H1 (cell line): ENCODE data around the gene KAT5. TPM values are rescaled to one million over a fixed set of nuclear protein-coding genes. Genes with fewer than 3 reads are reported as not detected.

Experiments
- CTCF ChIA-PET: fragments of 300-600 bp; sonication (Branson Sonifier 250); formaldehyde crosslinking; loops from one replicate; lab custom pipeline; 2021; ENCODE audit not compliant: partially characterized antibody; lab: Charles Lee
- POLR2A ChIA-PET: fragments of 300-600 bp; sonication (Branson Sonifier 250); formaldehyde crosslinking; loops from one replicate; lab custom pipeline; 2021; ENCODE audit warnings: inconsistent platforms; ENCODE audit not compliant: partially characterized antibody; lab: Charles Lee
- DNase-seq, 2 experiments: peaks; one replicate each; pipeline versions ENCODE4 v3.0.0 to v3.0.0-alpha.2; 2010 to 2022; ENCODE audit warnings: low spot score in 2 of 2, low read depth in 1 of 2, mixed read lengths in 1 of 2
- FAIRE-seq: peaks from 2 replicates; lab custom pipeline; 2011; peaks lifted over from hg19 to GRCh38; lab: Jason Lieb, UNC
- H2AFZ ChIP-seq: 2 replicates; pipeline ENCODE4 v1.8.1; 2012; ENCODE audit warnings: low read length, inconsistent platforms
- H2AK5ac ChIP-seq: 2 replicates; pipeline ENCODE4 v1.6.1; 2013; ENCODE audit warnings: low read depth, low read length
- H2BK120ac ChIP-seq: replicated peaks from 2 replicates; pipeline ENCODE3; 2013; ENCODE audit warnings: low read depth, low read length, inconsistent platforms
- H2BK12ac ChIP-seq: 2 replicates; pipeline ENCODE4 v1.6.1; 2013; ENCODE audit warnings: low read depth, low read length
- H2BK15ac ChIP-seq: 2 replicates; pipeline ENCODE4 v1.6.1; 2013; ENCODE audit warnings: low read length
- H2BK20ac ChIP-seq: 2 replicates; pipeline ENCODE4 v1.6.1; 2013; ENCODE audit warnings: low read length
- H2BK5ac ChIP-seq: 2 replicates; pipeline ENCODE4 v1.6.1; 2013; ENCODE audit warnings: low read depth, low read length
- H3K14ac ChIP-seq: 2 replicates; pipeline ENCODE4 v1.6.1; 2013; ENCODE audit warnings: inconsistent platforms; ENCODE audit not compliant: insufficient read length
- H3K18ac ChIP-seq: 2 replicates; pipeline ENCODE4 v1.6.1; 2013; ENCODE audit warnings: low read length; ENCODE audit errors: extremely low read depth
- H3K23ac ChIP-seq: 2 replicates; pipeline ENCODE4 v1.6.1; 2013; ENCODE audit warnings: inconsistent platforms; ENCODE audit not compliant: insufficient read length
- H3K23me2 ChIP-seq: 2 replicates; pipeline ENCODE4 v1.6.1; 2013; ENCODE audit warnings: low read depth, low read length
- H3K27ac ChIP-seq: 2 replicates; pipeline ENCODE4 v1.6.1; 2011; ENCODE audit warnings: low read depth, low read length, inconsistent platforms
- H3K27me3 ChIP-seq, 4 experiments: replicated peaks in 1 of 4; 1 replicate in 1 of 4; 2 replicates in 3 of 4; pipeline versions ENCODE4 v1.6.1 to v1.8.1; 2011 to 2013; ENCODE audit warnings: low read length in 3 of 4, mild to moderate bottlenecking in 3 of 4, inconsistent platforms in 2 of 4, mixed read lengths in 2 of 4, moderate library complexity in 1 of 4; ENCODE audit not compliant: control insufficient read depth in 3 of 4, insufficient read depth in 3 of 4; ENCODE audit errors: extremely low read depth in 1 of 4
- H3K36me3 ChIP-seq, 4 experiments: 2 replicates each; pipeline versions ENCODE4 v1.6.1 to v1.8.1; 2011 to 2013; ENCODE audit warnings: mild to moderate bottlenecking in 4 of 4, low read length in 3 of 4, moderate library complexity in 2 of 4, control low read depth in 1 of 4, inconsistent platforms in 1 of 4; ENCODE audit not compliant: insufficient read depth in 4 of 4, control insufficient read depth in 2 of 4
- H3K4ac ChIP-seq: replicated peaks from 2 replicates; pipeline ENCODE3; 2013; ENCODE audit warnings: low read length, low read depth, mixed read lengths, inconsistent platforms; ENCODE audit not compliant: insufficient read length
- H3K4me1 ChIP-seq, 4 experiments: replicated peaks in 1 of 4; 1 replicate in 1 of 4; 2 replicates in 3 of 4; pipeline versions ENCODE4 v1.6.1 to v1.8.1; 2011 to 2013; ENCODE audit warnings: low read length in 3 of 4, inconsistent platforms in 2 of 4, mixed read lengths in 1 of 4; ENCODE audit not compliant: insufficient read depth in 4 of 4, control insufficient read depth in 3 of 4
- H3K4me2 ChIP-seq, 2 experiments: 2 replicates each; pipeline versions ENCODE4 v1.6.1 to v1.8.1; 2011 to 2013; ENCODE audit warnings: low read depth in 2 of 2, low read length in 2 of 2, control low read depth in 1 of 2, inconsistent platforms in 1 of 2, mild to moderate bottlenecking in 1 of 2; ENCODE audit not compliant: insufficient read depth in 1 of 2
- H3K4me3 ChIP-seq, 4 experiments: fragments of 200-600, 300-600 bp in 1 of 4; sonication (generic), shearing (Covaris generic), sonication (Bioruptor Twin) in 1 of 4; 2 replicates each; pipeline versions ENCODE4 v1.5.1 to v1.8.1; 2011 to 2016; ENCODE audit warnings: low read length in 4 of 4, low read depth in 3 of 4, control low read depth in 2 of 4, inconsistent platforms in 2 of 4, mild to moderate bottlenecking in 2 of 4, mixed read lengths in 1 of 4, moderate library complexity in 1 of 4; ENCODE audit not compliant: insufficient read depth in 2 of 4; ENCODE audit errors: extremely low read depth in 1 of 4
- H3K56ac ChIP-seq: replicated peaks from 2 replicates; pipeline ENCODE3; 2013; ENCODE audit warnings: low read depth, mild to moderate bottlenecking, mixed read lengths, low read length, inconsistent platforms; ENCODE audit not compliant: insufficient read length
- H3K79me1 ChIP-seq: 2 replicates; pipeline ENCODE4 v1.6.1; 2013; ENCODE audit warnings: low read depth, low read length, control low read depth
- H3K79me2 ChIP-seq, 2 experiments: 2 replicates each; pipeline versions ENCODE4 v1.6.1 to v1.8.1; 2012 to 2013; ENCODE audit warnings: low read length in 2 of 2, mild to moderate bottlenecking in 2 of 2, inconsistent platforms in 1 of 2; ENCODE audit not compliant: insufficient read depth in 2 of 2, control insufficient read depth in 1 of 2
- H3K9ac ChIP-seq, 4 experiments: replicated peaks in 1 of 4; 1 replicate in 1 of 4; 2 replicates in 3 of 4; pipeline versions ENCODE4 v1.6.1 to v1.8.1; 2011 to 2013; ENCODE audit warnings: low read depth in 3 of 4, low read length in 3 of 4, control low read depth in 2 of 4, mild to moderate bottlenecking in 2 of 4, moderate library complexity in 2 of 4, inconsistent platforms in 1 of 4; ENCODE audit errors: extremely low read depth in 1 of 4
- H3K9me3 ChIP-seq, 2 experiments: 2 replicates each; pipeline versions ENCODE4 v1.6.1 to v1.8.1; 2012 to 2013; ENCODE audit warnings: mild to moderate bottlenecking in 2 of 2, moderate library complexity in 2 of 2, control low read depth in 1 of 2, inconsistent platforms in 1 of 2, low read depth in 1 of 2, low read length in 1 of 2, mixed read lengths in 1 of 2; ENCODE audit not compliant: insufficient read depth in 2 of 2
- H4K20me1 ChIP-seq, 2 experiments: replicated peaks in 1 of 2; 2 replicates each; pipeline versions ENCODE3 to v1.8.1; 2011 to 2013; ENCODE audit warnings: inconsistent platforms in 2 of 2, low read length in 2 of 2, mild to moderate bottlenecking in 1 of 2; ENCODE audit not compliant: insufficient read depth in 2 of 2, control insufficient read depth in 1 of 2
- H4K5ac ChIP-seq: 2 replicates; pipeline ENCODE4 v1.6.1; 2013; ENCODE audit warnings: low read length, low read depth, mixed read lengths, inconsistent platforms; ENCODE audit not compliant: insufficient read length
- H4K8ac ChIP-seq: 2 replicates; pipeline ENCODE4 v1.8.0; 2013; ENCODE audit warnings: mild to moderate bottlenecking, moderate library complexity, low read length, inconsistent platforms; ENCODE audit not compliant: insufficient read depth; ENCODE audit errors: extremely low read depth
- H4K91ac ChIP-seq: replicated peaks from 2 replicates; pipeline ENCODE3; 2013; ENCODE audit warnings: low read length, mixed read lengths, inconsistent platforms; ENCODE audit not compliant: insufficient read length
- RAD21 ChIP-seq, 2 experiments: IDR thresholded peaks in 1 of 2; conservative IDR thresholded peaks in 1 of 2; 2 replicates each; pipeline ENCODE4 v1.6.1; 2011; ENCODE audit warnings: low read depth in 2 of 2, low read length in 2 of 2, improper control_type of control experiment in 1 of 2, inconsistent platforms in 1 of 2, mild to moderate bottlenecking in 1 of 2, moderate library complexity in 1 of 2
- WGBS, 2 experiments: shearing (Covaris generic) in 1 of 2; methylation state at CpG; one replicate each; pipeline versions ENCODE4 v1.1.6 to v1.1.7; 2013 to 2015; ENCODE audit warnings: low lambda C conversion rate in 2 of 2, mixed read lengths in 2 of 2, inconsistent platforms in 1 of 2, low coverage in 1 of 2, missing lambda C conversion rate in 1 of 2; ENCODE audit not compliant: insufficient replicate concordance in 2 of 2, insufficient coverage in 1 of 2, insufficient read length in 1 of 2; ENCODE audit errors: extremely low coverage in 1 of 2, missing lambda C conversion rate in 1 of 2; 5-methylcytosine and 5-hydroxymethylcytosine counted together
- polyA plus RNA-seq, 7 experiments: library from polyadenylated mRNA; depleted of rRNA in 3 of 7; stranded (reverse) in 5 of 7; unstranded in 2 of 7; fragments of >200 nt in 5 of 7; fragments of 200-250 nt in 2 of 7; gene quantifications; 1 replicate in 5 of 7; 2 replicates in 1 of 7; 4 replicates in 1 of 7; pipeline versions ENCODE4 v1.2.1 to v1.2.3, GENCODE V29; 2011 to 2013; ENCODE audit warnings: missing spikeins in 2 of 7, mixed read lengths in 2 of 7
- total RNA-seq: library from RNA; stranded (reverse); fragmentation: NEBNext Ultra II Directional; extraction: Animal tissue kit (Norgen Biotek cat#: 25700); gene quantifications from 2 replicates; pipeline ENCODE4 v1.2.1, GENCODE V29; 2021

Gene KAT5
- total and polyA plus RNA-seq, 2 of the 8 experiments (the other 6 are each of a cell fraction or from before 2014, with no cell fraction given) = 26.7 to 37.4 TPM

DNA sequence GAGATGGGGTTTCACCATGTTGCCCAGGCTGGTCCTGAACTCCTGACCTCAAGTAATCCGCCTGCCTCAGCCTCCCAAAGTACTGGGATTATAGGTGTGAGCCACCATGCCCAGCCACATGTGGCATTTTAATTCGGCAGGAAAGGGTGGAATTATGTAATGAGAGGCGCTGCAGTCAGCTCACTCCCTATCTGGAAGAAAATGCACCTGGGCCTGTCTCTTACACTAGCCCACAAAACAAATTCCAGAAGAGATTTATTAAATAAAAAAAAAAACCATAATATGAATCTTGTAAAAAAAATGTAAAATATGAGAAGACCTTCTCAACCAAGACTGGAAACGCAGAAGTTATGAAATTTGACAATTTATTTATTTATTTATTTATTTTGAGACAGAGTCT is 8.2 kb upstream of the KAT5 start:
- Histone ChIP-seq H3K14ac (no peak overlapping the region), H3K4me1 (no peaks in the 10 kb centered on the region), H2AFZ (no peak overlapping the region), H3K9me3 (0 out of 4 replicates have a peak, but pooled peaks cover 0 to 8% of the 10 kb centered on the region in 2 experiments), H2AK5ac (no peak overlapping the region), H3K4ac (no peak overlapping the region), H3K23ac (no peak overlapping the region), H2BK20ac (no peak overlapping the region), H3K56ac (no peak overlapping the region), H3K36me3 (no peaks in the 10 kb centered on the region), H3K4me3 (no peak overlapping the region), H2BK120ac (no peak overlapping the region), H3K23me2 (no peaks in the 10 kb centered on the region), H3K79me1 (no peaks in the 10 kb centered on the region), H2BK12ac (no peak overlapping the region), H4K5ac (no peak overlapping the region), H4K8ac (no peak overlapping the region), H3K79me2 (no peaks in the 10 kb centered on the region), H2BK5ac (no peak overlapping the region), H3K4me2 (no peak overlapping the region), H3K9ac (no peak overlapping the region), H2BK15ac (no peak overlapping the region), H3K27me3 (no peaks in the 10 kb centered on the region; a peak in 2 of 7 replicates), H4K91ac (no peak overlapping the region), H4K20me1 (no peaks in the 10 kb centered on the region), H3K27ac (no peak overlapping the region), H3K18ac (no peak overlapping the region)
- DNase-seq (no peak), FAIRE-seq (no peak)
- ChIA-PET POLR2A (interaction anchor here (0.6 to 2.8 kb wide), 3 partner anchors 15 to 156 kb away, joined by 3 to 12 read pairs (median 8); partner anchors contain the start of gene MUS81), CTCF (interaction anchor here (0.8 to 3.9 kb wide), 8 partner anchors 8 to 185 kb away, joined by 3 to 24 read pairs (median 4); partner anchors contain the start of genes AP5B1 and FIBP)
- 77% methylated on average over 4 of the region's 4 CpGs; no CpG with 5 or more reads in 1 of the 2 experiments for WGBS, 2 experiments
- no peak for TF ChIP-seq RAD21 (IDR thresholded peaks at IDR 0.05 in 1 of 2, conservative IDR thresholded peaks at IDR 0.05 in 1 of 2; ENCODE audit: low read depth in 2 of 2, low read length in 2 of 2)
